Lower leg skin (tissue), 3 donors: ENCODE results near the gene RNF4.

Source experiments
- CTCF ChIP-seq, 3 donors: fragments of 450-650 bp; IDR thresholded peaks; one replicate each; pipeline ENCODE4 v1.5.1; 2016; ENCODE audit warnings: antibody characterized with exemption in 3 of 3, mild to moderate bottlenecking in 3 of 3, moderate library complexity in 2 of 3
- POLR2A ChIP-seq, 2 donors: fragments of 450-650 bp; IDR thresholded peaks; one replicate each; pipeline ENCODE4 v1.6.1; 2016 to 2017; ENCODE audit warnings: antibody characterized with exemption in 2 of 2, mild to moderate bottlenecking in 1 of 2, moderate library complexity in 1 of 2

GRCh38 chr4:2486981-2487380 lies 18.1 kb downstream of the RNF4 start:
- TF ChIP-seq CTCF (IDR thresholded peaks at IDR 0.05) (no peak), POLR2A (IDR thresholded peaks at IDR 0.05) (no peak)
